ENCODE data around the gene RUSC1.
"Not testable (repeated sequence)": the region's sequence is repeated elsewhere in the genome, so short reads cannot be mapped to it uniquely, and the experiment has no call there.

The RUSC1 gene

DNA sequence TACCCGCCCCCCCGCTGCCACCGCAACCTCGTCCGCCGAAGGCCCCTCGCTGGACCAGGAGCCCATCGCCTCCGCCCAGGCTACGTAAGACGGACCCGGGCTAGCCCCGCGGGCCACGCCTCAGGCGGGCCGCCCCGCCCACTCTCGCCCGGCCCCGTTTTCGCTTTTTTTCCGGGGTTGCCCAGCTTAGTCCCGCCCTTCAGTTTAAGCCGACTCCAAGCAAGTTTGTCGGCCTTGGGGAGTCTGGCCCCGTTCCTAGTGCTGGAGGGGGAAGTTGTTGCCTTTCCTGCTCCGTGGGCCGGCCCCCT lies 3.0 kb downstream of the RUSC1 start:
- H3K36me3 Mint-ChIP-seq = peaks cover 20% of the 10 kb centered on the region
- peak; percentile 90 for DNase-seq
- no peaks in the 10 kb centered on the region for H3K27me3 Mint-ChIP-seq
- H3K27ac Mint-ChIP-seq = peak overlapping the region; percentile 79
- peak overlapping the region; percentile 87 for H3K4me3 Mint-ChIP-seq
- CTCF ChIA-PET = interaction anchor here (0.6 to 9.5 kb wide), 13 partner anchors 11 to 152 kb away, joined by 3 to 138 read pairs (median 4); partner anchors contain the start of genes CLK2 and KRTCAP2
- H3K4me1 Mint-ChIP-seq = peaks cover 60% of the 10 kb centered on the region
- no peaks in the 10 kb centered on the region for H3K9me3 Mint-ChIP-seq

DNA sequence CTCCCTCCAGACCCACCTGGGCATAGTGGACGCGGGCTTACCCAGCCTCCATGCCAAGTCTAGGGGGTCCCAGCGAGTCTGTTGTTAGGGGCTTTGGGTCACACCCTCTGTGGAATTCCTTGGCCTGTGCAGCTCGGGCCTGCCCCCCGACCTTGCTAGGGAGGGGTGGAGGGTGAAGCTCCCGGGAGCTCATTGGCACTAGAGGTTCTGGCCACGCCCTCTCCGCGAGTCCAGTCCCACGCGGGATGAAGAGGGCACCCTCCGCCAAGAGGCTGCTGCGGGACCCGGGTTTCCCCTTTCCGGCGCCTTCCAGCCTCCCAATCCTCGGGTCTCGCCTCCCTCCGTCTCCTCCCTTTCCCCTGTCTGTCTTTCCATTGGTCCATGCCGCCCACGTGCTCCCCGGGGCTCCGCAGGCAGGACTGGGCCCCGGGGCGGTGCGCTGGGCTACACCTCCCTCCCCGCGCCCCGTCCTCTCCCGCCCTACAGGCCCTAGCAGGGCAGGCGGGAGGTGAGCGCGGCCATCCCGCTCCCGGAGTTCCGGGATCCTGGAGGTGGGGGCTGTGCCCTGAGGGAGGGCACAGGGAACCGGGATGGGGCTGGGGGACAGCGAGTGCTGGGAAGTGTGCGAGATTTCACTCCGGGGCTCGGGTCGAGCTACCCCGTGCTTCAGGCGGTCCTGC lies 3.5 kb downstream of the RUSC1 start:
- peak; percentile 95 for DNase-seq
- H3K27me3 Mint-ChIP-seq = no peaks in the 10 kb centered on the region
- peak overlapping the region; percentile 87 for H3K4me3 Mint-ChIP-seq
- H3K4me1 Mint-ChIP-seq = peaks cover 57% of the 10 kb centered on the region
- peaks cover 15% of the 10 kb centered on the region for H3K36me3 Mint-ChIP-seq
- CTCF ChIA-PET = interaction anchor here (0.6 to 9.5 kb wide), 10 partner anchors 15 to 151 kb away, joined by 3 to 138 read pairs (median 4); partner anchors contain the start of genes CLK2 and KRTCAP2
- H3K9me3 Mint-ChIP-seq = no peaks in the 10 kb centered on the region
- peak overlapping the region; percentile 79 for H3K27ac Mint-ChIP-seq

DNA sequence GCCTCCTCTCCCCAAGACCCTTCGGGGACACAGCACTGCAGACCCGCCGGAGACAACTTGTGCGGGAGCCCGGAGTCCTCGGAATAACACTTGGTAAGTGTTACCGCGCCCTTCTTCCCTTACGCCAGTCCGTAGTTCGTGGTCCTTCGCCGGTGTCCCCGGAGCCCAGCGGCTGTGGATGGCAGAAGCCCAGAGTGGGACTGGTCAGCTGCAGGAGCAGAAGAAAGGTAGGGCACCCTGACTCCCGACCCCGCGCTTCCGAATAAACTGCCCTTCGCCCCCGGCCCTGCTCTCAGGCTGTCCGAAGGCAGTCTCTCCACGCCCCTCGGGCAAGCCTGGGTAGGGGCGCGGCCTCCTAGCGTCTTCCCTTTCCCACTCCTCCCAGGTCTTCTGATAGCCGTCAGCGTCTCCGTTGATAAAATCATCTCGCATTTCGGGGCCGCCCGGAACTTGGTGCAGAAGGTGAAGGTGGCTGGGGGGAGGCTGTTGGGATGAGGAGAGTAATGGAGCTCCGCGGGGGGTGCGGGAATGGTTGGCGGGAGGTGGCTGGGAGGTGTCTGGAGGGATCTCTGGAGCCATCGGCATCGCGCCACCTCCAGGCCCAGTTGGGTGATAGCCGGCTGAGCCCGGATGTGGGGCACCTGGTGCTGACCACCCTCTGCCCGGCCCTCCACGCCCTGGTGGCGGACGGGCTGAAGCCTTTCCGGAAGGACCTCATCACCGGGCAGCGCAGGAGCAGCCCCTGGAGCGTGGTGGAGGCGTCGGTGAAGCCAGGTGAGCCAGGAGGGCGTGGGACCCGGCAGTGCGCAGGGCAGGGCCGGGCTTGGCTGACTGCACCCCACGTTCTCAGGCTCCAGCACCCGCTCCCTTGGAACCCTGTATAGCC lies 4.3 kb downstream of the RUSC1 start:
- H3K27ac Mint-ChIP-seq = peak overlapping the region; percentile 49
- no peaks in the 10 kb centered on the region for H3K27me3 Mint-ChIP-seq
- no peaks in the 10 kb centered on the region for H3K9me3 Mint-ChIP-seq
- CTCF ChIA-PET = interaction anchor here (1.6 to 9.5 kb wide), 3 partner anchors 58 to 80 kb away, joined by 5 to 138 read pairs (median 6); no protein-coding TSS in a partner anchor
- peaks cover 11% of the 10 kb centered on the region for H3K36me3 Mint-ChIP-seq
- DNase-seq = peak; percentile 50
- peak overlapping the region; percentile 87 for H3K4me3 Mint-ChIP-seq
- peaks cover 49% of the 10 kb centered on the region for H3K4me1 Mint-ChIP-seq

DNA sequence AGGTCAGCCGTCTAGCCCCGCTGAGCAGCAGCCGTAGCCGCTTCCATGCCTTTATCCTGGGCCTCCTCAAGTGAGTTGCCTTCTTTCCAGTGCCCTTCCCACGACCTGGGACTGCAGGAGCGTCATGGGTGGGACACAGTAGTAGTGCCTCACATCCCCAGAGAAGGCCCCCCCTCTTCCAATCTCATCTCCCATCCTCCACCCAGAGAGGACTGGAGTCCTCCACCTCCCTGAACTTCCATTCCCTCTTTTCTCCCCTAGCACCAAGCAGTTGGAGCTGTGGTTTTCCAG lies 4.9 kb downstream of the RUSC1 start:
- Mint-ChIP-seq H3K9me3 (no peaks in the 10 kb centered on the region), H3K4me3 (peak overlapping the region; percentile 87), H3K4me1 (peaks cover 43% of the 10 kb centered on the region), H3K36me3 (peaks cover 11% of the 10 kb centered on the region), H3K27me3 (no peaks in the 10 kb centered on the region), H3K27ac (no peak overlapping the region)
- no peak for DNase-seq
- CTCF ChIA-PET = interaction anchor here (9.5 kb wide), 1 partner anchor 75 kb away, joined by 138 read pairs; no protein-coding TSS in a partner anchor

DNA sequence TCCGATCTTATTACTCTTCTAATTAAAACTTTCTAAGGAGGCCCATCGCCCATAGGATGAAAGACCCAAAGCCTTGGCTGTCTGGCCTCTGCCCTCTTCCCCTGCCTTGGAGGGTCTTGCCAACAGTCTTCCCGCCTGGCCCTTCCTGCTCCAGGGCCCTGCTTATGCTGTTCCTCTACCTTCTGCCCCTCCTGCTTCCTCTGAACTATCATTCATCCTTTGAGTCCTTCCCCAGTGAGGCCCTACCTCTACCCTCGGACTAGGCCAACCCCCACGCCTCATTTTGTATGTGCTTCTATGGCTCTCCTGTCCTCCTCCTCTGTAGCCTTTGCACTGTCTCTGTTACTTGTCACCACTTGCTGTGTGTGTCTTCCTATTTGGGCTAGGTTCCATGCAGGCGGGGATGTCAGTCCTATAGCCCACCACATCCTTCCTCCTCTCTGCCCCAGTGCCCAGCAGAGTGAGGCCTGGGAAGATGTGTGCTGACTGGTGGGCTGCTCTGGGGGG lies 5.4 kb downstream of the RUSC1 start:
- H3K4me1 Mint-ChIP-seq = peaks cover 38% of the 10 kb centered on the region
- H3K4me3 Mint-ChIP-seq = peak overlapping the region; percentile 87
- H3K9me3 Mint-ChIP-seq = no peaks in the 10 kb centered on the region
- no peak for DNase-seq
- H3K27ac Mint-ChIP-seq = peak overlapping the region; percentile 25
- H3K36me3 Mint-ChIP-seq = peaks cover 16% of the 10 kb centered on the region
- CTCF ChIA-PET = interaction anchor here (9.5 kb wide), 1 partner anchor 76 kb away, joined by 138 read pairs; no protein-coding TSS in a partner anchor
- no peaks in the 10 kb centered on the region for H3K27me3 Mint-ChIP-seq

DNA sequence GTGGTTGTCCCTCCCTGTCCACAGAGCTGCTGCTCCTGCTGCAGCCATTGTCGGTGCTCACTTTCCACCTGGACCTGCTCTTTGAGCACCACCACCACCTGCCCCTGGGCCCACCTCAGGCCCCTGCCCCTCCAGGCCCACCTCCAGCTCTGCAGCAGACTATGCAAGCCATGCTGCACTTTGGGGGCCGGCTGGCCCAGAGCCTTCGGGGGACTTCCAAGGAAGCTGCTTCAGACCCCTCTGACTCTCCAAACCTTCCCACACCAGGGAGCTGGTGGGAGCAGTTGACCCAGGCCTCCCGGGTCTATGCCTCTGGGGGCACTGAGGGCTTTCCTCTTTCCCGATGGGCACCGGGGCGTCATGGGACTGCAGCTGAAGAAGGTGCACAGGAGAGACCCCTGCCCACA lies 5.9 kb downstream of the RUSC1 start:
- peaks cover 32% of the 10 kb centered on the region for H3K4me1 Mint-ChIP-seq

DNA sequence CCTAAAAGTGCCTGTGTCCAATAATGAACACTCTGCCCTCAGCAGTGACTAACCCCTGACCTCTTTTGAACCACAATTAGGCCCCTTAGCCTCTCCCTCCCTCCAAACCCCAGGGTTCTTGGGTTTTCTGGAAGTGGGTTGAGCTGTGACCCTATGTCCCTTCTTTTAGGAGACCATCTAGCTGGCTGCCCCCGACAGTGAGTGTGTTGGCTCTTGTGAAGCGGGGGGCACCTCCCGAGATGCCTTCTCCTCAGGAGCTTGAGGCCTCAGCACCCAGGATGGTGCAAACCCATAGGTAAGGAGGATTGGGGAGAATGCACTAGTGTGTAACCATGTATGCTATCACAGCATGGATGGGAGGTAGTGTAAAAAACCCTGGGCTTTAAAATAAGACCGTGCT lies 7.3 kb downstream of the RUSC1 start:
- H3K9me3 Mint-ChIP-seq = no peaks in the 10 kb centered on the region
- no peak overlapping the region for H3K4me3 Mint-ChIP-seq
- no peak for DNase-seq
- peak overlapping the region; percentile 64 for H3K27ac Mint-ChIP-seq
- peaks cover 20% of the 10 kb centered on the region for H3K36me3 Mint-ChIP-seq
- no peaks in the 10 kb centered on the region for H3K27me3 Mint-ChIP-seq
- H3K4me1 Mint-ChIP-seq = peaks cover 22% of the 10 kb centered on the region
- CTCF ChIA-PET = interaction anchor here (1.4 to 9.5 kb wide), 2 partner anchors 78 to 264 kb away, joined by 3 to 138 read pairs; no protein-coding TSS in a partner anchor

More for the DNA sequence above, 5.9 kb downstream of the RUSC1 start:
- H3K4me3 Mint-ChIP-seq = no peak overlapping the region
- peaks cover 20% of the 10 kb centered on the region for H3K36me3 Mint-ChIP-seq
- no peak for DNase-seq
- no peaks in the 10 kb centered on the region for H3K9me3 Mint-ChIP-seq
- no peaks in the 10 kb centered on the region for H3K27me3 Mint-ChIP-seq
- H3K27ac Mint-ChIP-seq = peak overlapping the region; percentile 37
- CTCF ChIA-PET = interaction anchor here (9.5 kb wide), 1 partner anchor 77 kb away, joined by 138 read pairs; no protein-coding TSS in a partner anchor

DNA sequence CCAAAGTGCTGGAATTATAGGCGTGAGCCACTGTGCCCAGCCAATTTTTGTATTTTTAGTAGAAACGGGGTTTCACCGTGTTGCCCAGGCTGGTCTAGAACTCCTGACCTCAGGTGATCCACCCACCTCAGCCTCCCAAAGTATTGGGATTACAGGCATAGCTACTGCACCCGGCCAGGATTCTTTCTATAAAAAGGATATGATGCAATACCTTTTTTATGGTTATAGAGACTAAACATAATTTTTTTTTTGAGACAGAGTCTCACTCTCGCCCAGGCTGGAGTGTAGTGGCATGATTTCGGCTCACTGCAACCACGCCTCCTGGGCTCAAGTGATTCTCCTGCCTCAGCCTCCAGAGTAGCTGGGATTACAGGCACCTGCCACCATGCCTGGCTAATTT lies 8.2 kb downstream of the RUSC1 start:
- not testable (repeated sequence) for H3K9me3 Mint-ChIP-seq, DNase-seq, H3K27ac Mint-ChIP-seq, H3K27me3 Mint-ChIP-seq, H3K4me3 Mint-ChIP-seq
- peaks cover 22% of the 10 kb centered on the region for H3K4me1 Mint-ChIP-seq
- H3K36me3 Mint-ChIP-seq = peaks cover 25% of the 10 kb centered on the region
- CTCF ChIA-PET = interaction anchor here (9.5 kb wide), 1 partner anchor 79 kb away, joined by 138 read pairs; no protein-coding TSS in a partner anchor

DNA sequence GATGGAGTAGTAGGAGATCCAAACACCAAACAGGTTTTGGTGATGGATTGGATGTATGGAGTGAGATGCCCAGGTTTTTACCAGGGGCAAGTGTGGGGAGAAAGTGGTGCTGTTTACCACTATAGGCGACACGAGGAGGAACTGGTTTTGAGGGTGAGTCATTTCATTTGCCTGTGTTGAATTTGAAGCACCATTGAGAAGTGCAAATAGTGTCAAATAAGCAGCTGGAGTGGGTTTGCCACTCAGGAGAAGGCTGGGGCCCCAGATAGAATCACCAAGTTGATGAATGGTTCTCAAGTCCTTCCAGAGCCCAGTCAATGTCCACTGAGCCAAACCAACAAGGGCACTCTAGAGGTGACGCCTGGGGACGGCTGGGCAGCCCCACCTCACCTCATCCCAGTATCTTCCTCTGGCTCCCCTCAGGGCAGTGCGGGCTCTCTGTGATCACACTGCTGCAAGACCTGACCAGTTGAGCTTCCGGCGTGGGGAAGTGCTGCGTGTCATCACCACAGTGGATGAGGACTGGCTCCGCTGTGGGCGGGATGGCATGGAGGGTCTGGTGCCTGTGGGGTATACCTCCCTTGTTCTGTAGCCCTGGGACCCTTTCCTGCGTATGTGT lies 9.4 kb downstream of the RUSC1 start:
- no peaks in the 10 kb centered on the region for H3K27me3 Mint-ChIP-seq
- no peaks in the 10 kb centered on the region for H3K9me3 Mint-ChIP-seq
- no peak overlapping the region for H3K4me3 Mint-ChIP-seq
- peaks cover 17% of the 10 kb centered on the region for H3K4me1 Mint-ChIP-seq
- DNase-seq = no peak
- H3K27ac Mint-ChIP-seq = peak overlapping the region; percentile 28
- H3K36me3 Mint-ChIP-seq = peaks cover 25% of the 10 kb centered on the region
- CTCF ChIA-PET = no interaction called here

DNA sequence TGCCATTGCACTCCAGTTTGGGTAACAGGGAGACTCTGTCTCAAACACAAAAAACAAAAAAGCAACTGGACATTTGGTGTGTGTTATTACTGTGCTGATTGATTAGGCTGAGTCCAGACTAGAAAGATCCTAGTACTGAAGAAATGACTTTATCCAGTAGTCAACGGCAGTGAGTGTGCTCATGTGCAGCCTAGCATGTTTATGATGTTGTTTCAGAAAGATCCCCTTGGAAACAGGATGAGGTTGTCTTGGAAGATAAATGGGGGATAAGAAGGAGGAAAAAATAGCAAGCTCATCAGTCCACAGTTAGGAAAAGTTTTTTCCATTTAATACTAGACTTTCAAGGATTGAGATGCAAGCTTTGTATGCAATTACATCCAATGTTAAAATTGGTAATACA lies 14.3 kb downstream of the RUSC1 start:
- Mint-ChIP-seq H3K9me3 (no peaks in the 10 kb centered on the region), H3K27ac (no peak overlapping the region), H3K4me3 (no peak overlapping the region), H3K36me3 (peaks cover 48% of the 10 kb centered on the region), H3K4me1 (no peaks in the 10 kb centered on the region), H3K27me3 (no peaks in the 10 kb centered on the region)
- CTCF ChIA-PET = interaction anchor here (1.6 kb wide), 1 partner anchor 12 kb away, joined by 3 read pairs; no protein-coding TSS in a partner anchor
- DNase-seq = no peak

DNA sequence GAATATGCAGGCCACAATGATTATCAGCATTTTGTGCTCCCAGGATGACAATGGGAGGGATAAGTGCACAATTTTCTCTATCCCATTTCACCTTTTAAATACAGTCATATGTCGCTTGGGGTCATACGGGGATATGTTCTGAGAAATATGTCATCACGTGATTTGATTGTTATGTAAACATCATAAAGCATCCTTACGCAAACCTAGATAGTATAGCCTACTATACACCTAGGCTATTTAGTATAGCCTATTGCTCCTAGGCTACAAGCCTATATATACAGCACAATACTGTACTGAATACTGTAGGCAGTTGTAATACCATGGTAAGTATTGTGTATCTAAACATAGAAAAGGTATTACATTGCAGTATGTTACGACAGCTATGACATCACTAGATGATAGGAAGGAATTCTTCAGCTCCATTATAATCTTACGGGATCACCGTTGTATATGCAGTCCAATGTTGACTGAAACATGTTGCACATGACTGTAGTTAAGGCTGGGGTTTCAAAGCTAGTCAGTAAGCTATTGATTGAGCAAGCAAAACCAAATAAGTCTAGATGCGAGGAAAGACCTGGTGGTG lies 18.9 kb downstream of the RUSC1 start:
- Mint-ChIP-seq H3K4me1 (no peaks in the 10 kb centered on the region), H3K36me3 (peaks cover 61% of the 10 kb centered on the region), H3K27me3 (no peaks in the 10 kb centered on the region), H3K27ac (no peak overlapping the region), H3K9me3 (no peaks in the 10 kb centered on the region), H3K4me3 (no peak overlapping the region)
- DNase-seq = no peak
- CTCF ChIA-PET = interaction anchor here (0.6 to 1.7 kb wide), 3 partner anchors 16 to 109 kb away, joined by 3 to 6 read pairs (median 4); no protein-coding TSS in a partner anchor

DNA sequence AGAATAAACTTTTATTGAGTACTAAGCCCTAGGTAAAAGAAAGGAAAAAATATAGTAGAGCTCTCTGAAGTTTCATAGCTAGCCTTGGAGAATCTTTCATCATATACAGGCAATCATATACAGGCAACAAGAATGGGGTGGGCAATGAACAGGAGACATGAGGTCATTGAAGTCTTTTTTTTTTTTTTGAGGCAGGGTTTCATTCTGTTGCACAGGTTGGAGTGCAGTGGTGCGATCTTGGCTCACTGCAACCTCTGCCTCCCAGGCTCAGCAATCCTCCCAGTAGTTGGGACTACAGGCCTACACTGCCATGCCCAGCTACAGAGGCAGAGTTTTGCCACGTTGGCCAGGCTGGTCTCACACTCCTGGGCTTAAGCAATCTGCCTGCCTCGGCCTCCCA lies 22.1 kb downstream of the RUSC1 start:
- CTCF ChIA-PET = interaction anchor here (0.6 to 1.5 kb wide), 4 partner anchors 23 to 92 kb away, joined by 3 to 5 read pairs (median 4); no protein-coding TSS in a partner anchor
- Mint-ChIP-seq H3K27ac (no peak overlapping the region), H3K27me3 (no peaks in the 10 kb centered on the region), H3K4me1 (no peaks in the 10 kb centered on the region), H3K36me3 (peaks cover 61% of the 10 kb centered on the region), H3K4me3 (no peak overlapping the region), H3K9me3 (no peaks in the 10 kb centered on the region)
- no peak for DNase-seq

DNA sequence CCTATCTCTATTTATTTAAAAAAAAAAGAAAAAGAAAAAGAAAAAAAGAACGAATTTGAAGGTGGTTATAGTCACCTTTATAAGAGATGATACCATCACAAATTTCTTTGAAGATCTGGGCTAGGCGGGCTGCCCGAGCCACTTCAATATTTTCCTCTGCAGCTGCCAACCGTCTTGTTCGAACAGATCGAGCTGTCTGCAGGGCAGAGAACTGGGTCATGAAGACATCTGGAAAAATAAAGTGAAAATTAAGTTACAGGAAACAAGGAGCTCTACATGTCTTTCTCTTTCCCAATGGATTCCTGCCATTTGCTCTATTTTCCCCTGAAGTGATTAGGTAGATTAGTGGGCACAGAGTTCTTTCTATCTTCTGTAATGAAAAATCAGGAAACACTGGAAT lies 31.9 kb downstream of the RUSC1 start:
- Mint-ChIP-seq H3K4me1 (no peaks in the 10 kb centered on the region), H3K27ac (no peak overlapping the region), H3K9me3 (no peaks in the 10 kb centered on the region), H3K4me3 (no peak overlapping the region), H3K27me3 (no peaks in the 10 kb centered on the region), H3K36me3 (peaks cover 53% of the 10 kb centered on the region)
- CTCF ChIA-PET = no interaction called here
- DNase-seq = no peak
